ENCODE data around the gene AGRN.
A peak's percentile ranks its signal among the peaks of the same experiment; 100 is the strongest.

Gene AGRN

GRCh38 chr1:1019122-1019999, 559 bp upstream of the AGRN start:
- no peaks in the 10 kb centered on the region for H3K9me2 ChIP-seq (replicated peaks; ENCODE audit: insufficient read depth, low read length)
- H3F3A ChIP-seq (ENCODE audit: insufficient read depth, low read length), result no peaks in the 10 kb centered on the region
- H3K36me3 ChIP-seq (replicated peaks; ENCODE audit: insufficient read depth, low read length), result no peaks in the 10 kb centered on the region
- no peak overlapping the region for H3K9ac ChIP-seq (ENCODE audit: low read length)
- no peak for TF ChIP-seq EZH2 (optimal IDR thresholded peaks at IDR 0.05; ENCODE audit: low read depth, low read length)
- no peak for TF ChIP-seq EZH2phosphoT487 (IDR thresholded peaks at IDR 0.05; ENCODE audit: low read length)
- peak; percentile 34 for TF ChIP-seq CTCF (IDR thresholded peaks at IDR 0.05; ENCODE audit: low read length)
- no peaks in the 10 kb centered on the region for H4K20me1 ChIP-seq (ENCODE audit: insufficient read depth, low read length)
- no peak overlapping the region for H3K27ac ChIP-seq (ENCODE audit: low read length)
- H3K4me2 ChIP-seq (ENCODE audit: low read depth, low read length), result peak overlapping the region; percentile 64; the same call in 1 of the 2 replicates
- no peak overlapping the region for H2AFZ ChIP-seq (ENCODE audit: low read length)
- H3K4me1 ChIP-seq (ENCODE audit: low read length), result no peaks in the 10 kb centered on the region
- H3K9me3 ChIP-seq (replicated peaks; ENCODE audit: insufficient read depth, low read length), result no peaks in the 10 kb centered on the region
- DNase-seq, result peak; percentile 85
- H3K27me3 ChIP-seq (replicated peaks; ENCODE audit: insufficient read depth, low read length), result peaks cover 42% of the 10 kb centered on the region
- no peaks in the 10 kb centered on the region for H3K79me2 ChIP-seq (ENCODE audit: low read length)
- H3K4me3 ChIP-seq (ENCODE audit: low read length), result peak overlapping the region; percentile 36

GRCh38 chr1:1020415-1021009, 592 bp downstream of the AGRN start:
- H3K9me2 ChIP-seq (replicated peaks; ENCODE audit: insufficient read depth, low read length), result no peaks in the 10 kb centered on the region
- DNase-seq, result no peak
- no peak overlapping the region for H3K4me3 ChIP-seq (ENCODE audit: low read length)
- no peaks in the 10 kb centered on the region for H3K36me3 ChIP-seq (replicated peaks; ENCODE audit: insufficient read depth, low read length)
- H3K4me1 ChIP-seq (ENCODE audit: low read length), result no peaks in the 10 kb centered on the region
- no peaks in the 10 kb centered on the region for H3K79me2 ChIP-seq (ENCODE audit: low read length)
- no peaks in the 10 kb centered on the region for H3K9me3 ChIP-seq (replicated peaks; ENCODE audit: insufficient read depth, low read length)
- TF ChIP-seq CTCF (IDR thresholded peaks at IDR 0.05; ENCODE audit: low read length) (no peak), EZH2 (optimal IDR thresholded peaks at IDR 0.05; ENCODE audit: low read depth, low read length) (no peak), EZH2phosphoT487 (IDR thresholded peaks at IDR 0.05; ENCODE audit: low read length) (no peak)
- no peaks in the 10 kb centered on the region for H3F3A ChIP-seq (ENCODE audit: insufficient read depth, low read length)
- H2AFZ ChIP-seq (ENCODE audit: low read length), result no peak overlapping the region
- H3K4me2 ChIP-seq (ENCODE audit: low read depth, low read length), result 0 out of 2 replicates have a peak overlapping the region, but pooled peaks have one; percentile 47
- no peak overlapping the region for H3K9ac ChIP-seq (ENCODE audit: low read length)
- H4K20me1 ChIP-seq (ENCODE audit: insufficient read depth, low read length), result no peaks in the 10 kb centered on the region
- peaks cover 52% of the 10 kb centered on the region for H3K27me3 ChIP-seq (replicated peaks; ENCODE audit: insufficient read depth, low read length)
- H3K27ac ChIP-seq (ENCODE audit: low read length), result no peak overlapping the region

- Histone ChIP-seq H3F3A (ENCODE audit: insufficient read depth, low read length) (no peaks in the 10 kb centered on the region), H4K20me1 (ENCODE audit: insufficient read depth, low read length) (no peaks in the 10 kb centered on the region), H3K36me3 (replicated peaks; ENCODE audit: insufficient read depth, low read length) (no peaks in the 10 kb centered on the region), H3K27me3 (replicated peaks; ENCODE audit: insufficient read depth, low read length) (peaks cover 60% of the 10 kb centered on the region), H3K9me2 (replicated peaks; ENCODE audit: insufficient read depth, low read length) (no peaks in the 10 kb centered on the region), H2AFZ (ENCODE audit: low read length) (no peak overlapping the region), H3K27ac (ENCODE audit: low read length) (no peak overlapping the region), H3K79me2 (ENCODE audit: low read length) (no peaks in the 10 kb centered on the region), H3K9me3 (replicated peaks; ENCODE audit: insufficient read depth, low read length) (no peaks in the 10 kb centered on the region), H3K4me3 (ENCODE audit: low read length) (no peak overlapping the region), H3K4me2 (ENCODE audit: low read depth, low read length) (no peak overlapping the region), H3K9ac (ENCODE audit: low read length) (no peak overlapping the region), H3K4me1 (ENCODE audit: low read length) (no peaks in the 10 kb centered on the region)
- TF ChIP-seq EZH2 (optimal IDR thresholded peaks at IDR 0.05; ENCODE audit: low read depth, low read length) (peak; percentile 73), EZH2phosphoT487 (IDR thresholded peaks at IDR 0.05; ENCODE audit: low read length) (no peak), CTCF (IDR thresholded peaks at IDR 0.05; ENCODE audit: low read length) (no peak)
- DNase-seq, result no peak
These were observed 1.3 kb downstream of the AGRN start for GRCh38 chr1:1021010-1021919.

Data from MM.1S (cell line).